Measurements from ENCODE around the gene SYNJ2BP.

SYNJ2BP gene

GRCh38 chr14:70416725-70417349, at the start of gene SYNJ2BP:
Gene SYNJ2BP, minus strand, starts transcription at chr14:70417090. Its CDS starts 127 bp downstream, at chr14:70416963.
- peak; percentile 3 for DNase-seq (ENCODE audit: low read depth, low spot score)
- no peak for TF ChIP-seq CTCF (IDR thresholded peaks at IDR 0.05; ENCODE audit: insufficient read depth, low read length, missing control alignments)
- ChIA-PET POLR2A (no interaction called here), CTCF (no interaction called here)
- H3K4me3 ChIP-seq (ENCODE audit: low read depth, low read length): peak within 1 kb of the TSS; percentile 94

GRCh38 chr14:70454731-70455130, 37.8 kb upstream of the SYNJ2BP start:
- CTCF ChIA-PET: no interaction called here

GRCh38 chr14:70451874-70452273, 35.0 kb upstream of the SYNJ2BP start, which contains the start of gene ADAM21:
Gene ADAM21, plus strand, starts transcription at chr14:70452174. Its CDS starts 5,326 bp downstream, at chr14:70457500.
- no peak within 1 kb of the TSS for H3K4me3 ChIP-seq (ENCODE audit: low read depth, low read length)
- POLR2A ChIA-PET: no interaction called here
- DNase-seq (ENCODE audit: low read depth, low spot score): no peak
- no peak for TF ChIP-seq CTCF (IDR thresholded peaks at IDR 0.05; ENCODE audit: insufficient read depth, low read length, missing control alignments)
- CTCF ChIA-PET: no interaction called here

More at GRCh38 chr14:70454731-70455130, 37.8 kb upstream of the SYNJ2BP start:
- TF ChIP-seq CTCF (IDR thresholded peaks at IDR 0.05; ENCODE audit: insufficient read depth, low read length, missing control alignments): no peak
- no peak for DNase-seq (ENCODE audit: low read depth, low spot score)
- H3K4me3 ChIP-seq (ENCODE audit: low read depth, low read length): no peak overlapping the region
- POLR2A ChIA-PET: no interaction called here

GRCh38 chr14:70448633-70449340, 31.9 kb upstream of the SYNJ2BP start:
- ChIA-PET POLR2A (no interaction called here), CTCF (no interaction called here)
- no peak for TF ChIP-seq CTCF (IDR thresholded peaks at IDR 0.05; ENCODE audit: insufficient read depth, low read length, missing control alignments)
- H3K4me3 ChIP-seq (ENCODE audit: low read depth, low read length): no peak overlapping the region
- DNase-seq (ENCODE audit: low read depth, low spot score): peak; percentile 5

- DNase-seq (ENCODE audit: low read depth, low spot score): no peak
- TF ChIP-seq CTCF (IDR thresholded peaks at IDR 0.05; ENCODE audit: insufficient read depth, low read length, missing control alignments): no peak
- H3K4me3 ChIP-seq (ENCODE audit: low read depth, low read length): no peak overlapping the region
- CTCF ChIA-PET: no interaction called here
- POLR2A ChIA-PET: no interaction called here
Observed at GRCh38 chr14:70442750-70443149, 25.9 kb upstream of the SYNJ2BP start.

GRCh38 chr14:70441641-70442040, 24.8 kb upstream of the SYNJ2BP start:
- CTCF ChIA-PET: no interaction called here
- DNase-seq (ENCODE audit: low read depth, low spot score): no peak
- POLR2A ChIA-PET: no interaction called here
- no peak overlapping the region for H3K4me3 ChIP-seq (ENCODE audit: low read depth, low read length)
- TF ChIP-seq CTCF (IDR thresholded peaks at IDR 0.05; ENCODE audit: insufficient read depth, low read length, missing control alignments): no peak

Data from AG04449 (cell line).